ENCODE results near the gene SMARCB1. TPM values are rescaled to one million over a fixed set of nuclear protein-coding genes. Genes with fewer than 3 reads are reported as not detected.
"Not testable (repeated sequence)": the region's sequence is repeated elsewhere in the genome, so short reads cannot be mapped to it uniquely, and the experiment has no call there.

The SMARCB1 gene
- total RNA-seq, 1 experiment from 2014 or later: 88.2 TPM

DNA sequence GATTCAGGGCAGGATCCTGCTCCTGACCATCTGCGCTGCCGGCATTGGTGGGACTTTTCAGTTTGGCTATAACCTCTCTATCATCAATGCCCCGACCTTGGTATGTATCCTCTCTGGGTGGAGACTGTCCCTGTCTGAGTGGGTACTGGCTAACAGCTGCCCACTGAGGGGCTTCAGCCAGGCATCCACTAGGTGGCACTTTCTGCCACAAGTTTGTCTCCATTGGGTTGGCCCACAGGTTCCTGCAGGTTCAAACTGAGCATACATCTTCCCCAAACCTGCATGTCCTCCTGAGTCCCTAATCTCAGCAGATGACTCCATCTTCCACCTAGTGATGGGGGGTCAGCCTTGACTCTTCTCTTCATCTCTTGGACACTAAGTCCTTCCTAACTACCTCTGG is 75.3 kb downstream of the SMARCB1 start:
- Mint-ChIP-seq H3K4me3 (ENCODE audit: low read depth, unreplicated experiment) (no peak overlapping the region), H3K36me3 (ENCODE audit: insufficient read depth, unreplicated experiment) (peaks cover 25% of the 10 kb centered on the region), H3K9me3 (ENCODE audit: low read depth, unreplicated experiment) (no peaks in the 10 kb centered on the region), H3K4me1 (ENCODE audit: low read depth, unreplicated experiment) (peaks cover 12% of the 10 kb centered on the region), H3K27ac (ENCODE audit: unreplicated experiment) (no peak overlapping the region), H3K27me3 (ENCODE audit: unreplicated experiment) (no peaks in the 10 kb centered on the region)
- DNase-seq: peak; percentile 60
- TF ChIP-seq, protein P1, sequence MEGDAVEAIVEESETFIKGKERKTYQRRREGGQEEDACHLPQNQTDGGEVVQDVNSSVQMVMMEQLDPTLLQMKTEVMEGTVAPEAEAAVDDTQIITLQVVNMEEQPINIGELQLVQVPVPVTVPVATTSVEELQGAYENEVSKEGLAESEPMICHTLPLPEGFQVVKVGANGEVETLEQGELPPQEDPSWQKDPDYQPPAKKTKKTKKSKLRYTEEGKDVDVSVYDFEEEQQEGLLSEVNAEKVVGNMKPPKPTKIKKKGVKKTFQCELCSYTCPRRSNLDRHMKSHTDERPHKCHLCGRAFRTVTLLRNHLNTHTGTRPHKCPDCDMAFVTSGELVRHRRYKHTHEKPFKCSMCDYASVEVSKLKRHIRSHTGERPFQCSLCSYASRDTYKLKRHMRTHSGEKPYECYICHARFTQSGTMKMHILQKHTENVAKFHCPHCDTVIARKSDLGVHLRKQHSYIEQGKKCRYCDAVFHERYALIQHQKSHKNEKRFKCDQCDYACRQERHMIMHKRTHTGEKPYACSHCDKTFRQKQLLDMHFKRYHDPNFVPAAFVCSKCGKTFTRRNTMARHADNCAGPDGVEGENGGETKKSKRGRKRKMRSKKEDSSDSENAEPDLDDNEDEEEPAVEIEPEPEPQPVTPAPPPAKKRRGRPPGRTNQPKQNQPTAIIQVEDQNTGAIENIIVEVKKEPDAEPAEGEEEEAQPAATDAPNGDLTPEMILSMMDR (IDR thresholded peaks at IDR 0.05; ENCODE audit: unreplicated experiment): peak; percentile 61
- BruUV-seq (replicated peaks): no TSS peak
- intact Hi-C loops (cut with micrococcal nuclease; ENCODE audit: unreplicated experiment): loop anchor here (5.0 kb wide), 1 partner anchor 95 kb away; no protein-coding TSS in a partner anchor
- CTCF ChIA-PET: interaction anchor here (1.3 kb wide), 1 partner anchor 12 kb away, joined by 4 read pairs; no protein-coding TSS in a partner anchor

DNA sequence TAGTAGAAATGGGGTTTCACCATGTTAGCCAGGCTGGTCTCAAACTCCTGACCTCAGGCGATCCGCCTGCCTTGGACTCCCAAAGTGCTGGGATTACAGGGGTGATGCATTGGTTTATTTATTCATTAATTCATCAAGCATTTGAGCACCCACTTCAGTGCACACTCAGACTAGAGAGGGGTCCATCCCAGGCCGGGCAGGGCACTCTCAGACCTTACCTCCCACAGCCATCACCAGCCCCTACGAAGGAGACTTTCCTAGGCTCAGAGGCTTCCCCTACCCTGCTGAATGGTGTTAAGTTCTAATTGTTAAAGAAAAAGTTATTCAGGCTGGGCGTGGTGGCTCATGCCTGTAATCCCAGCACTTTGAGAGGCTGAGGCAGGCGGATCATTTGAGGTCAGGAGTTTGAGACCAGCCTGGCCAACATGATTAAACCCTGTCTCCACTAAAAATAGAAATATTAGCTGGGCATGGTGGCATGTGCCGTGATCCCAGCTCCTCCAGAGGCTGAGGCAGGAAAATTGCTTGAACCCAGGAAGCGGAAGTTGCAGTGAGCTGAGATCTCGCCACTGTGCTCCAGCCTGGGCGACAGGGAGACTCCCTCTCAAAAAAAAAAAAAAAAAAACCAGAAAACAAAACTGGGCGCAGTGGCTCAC is 77.9 kb downstream of the SMARCB1 start:
- H3K27me3 Mint-ChIP-seq (ENCODE audit: unreplicated experiment); H3K4me1 Mint-ChIP-seq (ENCODE audit: low read depth, unreplicated experiment); H3K36me3 Mint-ChIP-seq (ENCODE audit: insufficient read depth, unreplicated experiment); H3K9me3 Mint-ChIP-seq (ENCODE audit: low read depth, unreplicated experiment); BruUV-seq (replicated peaks); DNase-seq; H3K4me3 Mint-ChIP-seq (ENCODE audit: low read depth, unreplicated experiment); H3K27ac Mint-ChIP-seq (ENCODE audit: unreplicated experiment): not testable (repeated sequence)
- intact Hi-C loops (cut with micrococcal nuclease; ENCODE audit: unreplicated experiment): loop anchor here (5.0 kb wide), 1 partner anchor 93 kb away; no protein-coding TSS in a partner anchor
- CTCF ChIA-PET: interaction anchor here (1.2 kb wide), 1 partner anchor 74 kb away, joined by 3 read pairs; no protein-coding TSS in a partner anchor

GRCh38 chr22:23868580-23868979 is 81.8 kb downstream of the SMARCB1 start:
- no peak overlapping the region for H3K4me3 Mint-ChIP-seq (ENCODE audit: low read depth, unreplicated experiment)
- no peaks in the 10 kb centered on the region for H3K4me1 Mint-ChIP-seq (ENCODE audit: low read depth, unreplicated experiment)
- H3K27me3 Mint-ChIP-seq (ENCODE audit: unreplicated experiment): no peaks in the 10 kb centered on the region
- intact Hi-C loops (cut with micrococcal nuclease; ENCODE audit: unreplicated experiment): no loop called here
- DNase-seq: no peak
- H3K36me3 Mint-ChIP-seq (ENCODE audit: insufficient read depth, unreplicated experiment): peaks cover 10% of the 10 kb centered on the region
- CTCF ChIA-PET: interaction anchor here (2.3 kb wide), 1 partner anchor 25 kb away, joined by 6 read pairs; the partner anchor contains the start of gene MIF
- TF ChIP-seq, protein P1 (IDR thresholded peaks at IDR 0.05; ENCODE audit: unreplicated experiment): no peak
- no peaks in the 10 kb centered on the region for H3K9me3 Mint-ChIP-seq (ENCODE audit: low read depth, unreplicated experiment)
- BruUV-seq (replicated peaks): no TSS peak
- no peak overlapping the region for H3K27ac Mint-ChIP-seq (ENCODE audit: unreplicated experiment)

- Mint-ChIP-seq H3K4me1 (ENCODE audit: low read depth, unreplicated experiment) (no peaks in the 10 kb centered on the region), H3K4me3 (ENCODE audit: low read depth, unreplicated experiment) (no peak overlapping the region), H3K36me3 (ENCODE audit: insufficient read depth, unreplicated experiment) (peaks cover 6% of the 10 kb centered on the region), H3K9me3 (ENCODE audit: low read depth, unreplicated experiment) (no peaks in the 10 kb centered on the region), H3K27me3 (ENCODE audit: unreplicated experiment) (no peaks in the 10 kb centered on the region), H3K27ac (ENCODE audit: unreplicated experiment) (no peak overlapping the region)
- BruUV-seq (replicated peaks): no TSS peak
- DNase-seq: no peak
- CTCF ChIA-PET: no interaction called here
- intact Hi-C loops (cut with micrococcal nuclease; ENCODE audit: unreplicated experiment): no loop called here
- TF ChIP-seq, protein P1 (IDR thresholded peaks at IDR 0.05; ENCODE audit: unreplicated experiment): no peak
Observed at GRCh38 chr22:23874871-23875270, 88.1 kb downstream of the SMARCB1 start.

DNA sequence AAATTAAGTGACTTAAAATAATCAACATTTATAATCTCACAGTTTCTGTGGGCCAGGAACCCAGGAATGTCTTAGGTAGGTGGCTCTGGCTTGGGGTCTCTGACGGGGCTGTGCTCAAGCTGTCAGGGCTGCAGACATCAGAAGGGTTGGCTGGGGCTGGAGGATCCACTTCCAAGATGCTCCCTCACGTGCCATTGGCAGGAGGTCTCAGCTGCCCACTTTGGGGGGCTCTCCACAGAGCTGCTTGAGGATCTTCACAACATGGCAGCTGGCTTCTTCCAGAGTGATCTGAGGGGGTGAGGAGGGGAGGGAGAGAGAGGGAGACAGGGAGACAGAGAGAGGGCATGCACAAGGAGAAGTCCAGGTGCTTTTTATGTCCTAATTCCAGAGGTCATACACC is 89.0 kb downstream of the SMARCB1 start:
- no TSS peak for BruUV-seq (replicated peaks)
- CTCF ChIA-PET: interaction anchor here (1.0 kb wide), 1 partner anchor 18 kb away, joined by 3 read pairs; the partner anchor contains the start of gene MIF
- TF ChIP-seq, protein P1 (IDR thresholded peaks at IDR 0.05; ENCODE audit: unreplicated experiment): no peak
- DNase-seq: no peak
- peaks cover 6% of the 10 kb centered on the region for H3K36me3 Mint-ChIP-seq (ENCODE audit: insufficient read depth, unreplicated experiment)
- no peaks in the 10 kb centered on the region for H3K9me3 Mint-ChIP-seq (ENCODE audit: low read depth, unreplicated experiment)
- intact Hi-C loops (cut with micrococcal nuclease; ENCODE audit: unreplicated experiment): no loop called here
- H3K4me1 Mint-ChIP-seq (ENCODE audit: low read depth, unreplicated experiment): no peaks in the 10 kb centered on the region
- H3K27ac Mint-ChIP-seq (ENCODE audit: unreplicated experiment): no peak overlapping the region
- no peak overlapping the region for H3K4me3 Mint-ChIP-seq (ENCODE audit: low read depth, unreplicated experiment)
- no peaks in the 10 kb centered on the region for H3K27me3 Mint-ChIP-seq (ENCODE audit: unreplicated experiment)
